GM21447 (cell line): ENCODE data around the gene OST4.
"Not testable (repeated sequence)": the region's sequence is repeated elsewhere in the genome, so short reads cannot be mapped to it uniquely, and the experiment has no call there.

ENCODE experiments used
- ATAC-seq: cut with Tn5 transposase; IDR thresholded peaks from one replicate; pipeline ENCODE4 v1.9.1; 2021; ENCODE audit not compliant: unreplicated experiment

Gene OST4

DNA sequence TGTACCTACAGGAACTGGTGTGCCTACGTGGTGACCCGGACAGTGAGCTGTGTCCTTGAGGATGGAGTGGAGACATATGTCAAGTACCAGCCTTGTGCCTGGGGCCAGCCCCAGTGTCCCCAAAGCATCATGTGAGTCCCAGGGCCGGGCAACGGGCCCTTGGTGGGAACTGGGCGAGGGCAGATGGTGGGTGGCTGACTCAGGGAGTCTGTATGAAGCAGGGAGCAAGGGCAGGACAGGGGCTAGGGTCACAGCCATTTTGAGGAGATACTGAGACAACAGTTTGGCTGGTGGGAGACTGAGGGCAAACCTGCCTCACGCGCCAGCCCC is 8.7 kb upstream of the OST4 start:
- no peak for ATAC-seq

DNA sequence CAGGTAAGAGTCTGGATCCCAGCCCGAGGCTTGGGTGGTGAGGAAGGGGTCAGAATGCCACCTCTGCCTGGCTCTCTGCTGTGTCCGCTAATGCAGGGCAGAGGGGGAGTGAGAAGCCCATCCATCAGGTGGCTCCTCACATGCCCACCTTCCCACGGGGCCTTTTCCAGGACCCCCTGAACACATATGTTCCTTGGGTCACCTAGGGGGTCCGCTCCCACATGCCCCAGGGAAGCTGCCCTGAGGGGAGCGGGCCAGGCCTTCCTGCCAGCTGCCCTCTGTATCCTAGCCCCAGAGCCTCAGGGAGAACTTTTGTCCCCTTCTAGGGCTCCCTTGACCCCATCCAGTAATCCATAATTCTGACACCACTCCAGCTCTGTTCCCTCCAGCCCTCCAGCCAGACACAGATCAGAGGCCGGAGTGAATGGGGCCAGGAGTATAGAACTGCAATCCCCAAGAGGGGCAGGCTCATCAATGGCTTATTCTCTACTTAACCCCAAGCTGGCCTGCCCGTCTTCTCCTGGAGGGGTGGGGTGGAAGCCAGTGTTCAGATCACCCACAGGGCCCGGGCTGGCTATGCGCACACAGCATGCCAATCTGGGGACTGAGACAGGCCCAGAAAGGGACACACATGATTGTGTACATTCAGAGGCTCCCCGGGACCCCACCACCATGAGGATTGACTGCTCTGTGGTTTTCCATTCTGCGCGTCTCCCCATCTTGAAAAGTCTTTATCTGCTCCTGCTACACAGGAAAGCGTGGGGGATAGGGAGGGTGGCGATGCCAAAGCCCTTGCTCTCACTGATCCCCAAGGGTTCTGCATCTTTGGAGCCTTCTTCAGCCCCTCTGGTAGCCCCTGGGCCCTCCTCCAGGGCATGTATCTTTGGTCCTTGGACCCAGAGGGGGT is 8.0 kb upstream of the OST4 start:
- no peak for ATAC-seq

DNA sequence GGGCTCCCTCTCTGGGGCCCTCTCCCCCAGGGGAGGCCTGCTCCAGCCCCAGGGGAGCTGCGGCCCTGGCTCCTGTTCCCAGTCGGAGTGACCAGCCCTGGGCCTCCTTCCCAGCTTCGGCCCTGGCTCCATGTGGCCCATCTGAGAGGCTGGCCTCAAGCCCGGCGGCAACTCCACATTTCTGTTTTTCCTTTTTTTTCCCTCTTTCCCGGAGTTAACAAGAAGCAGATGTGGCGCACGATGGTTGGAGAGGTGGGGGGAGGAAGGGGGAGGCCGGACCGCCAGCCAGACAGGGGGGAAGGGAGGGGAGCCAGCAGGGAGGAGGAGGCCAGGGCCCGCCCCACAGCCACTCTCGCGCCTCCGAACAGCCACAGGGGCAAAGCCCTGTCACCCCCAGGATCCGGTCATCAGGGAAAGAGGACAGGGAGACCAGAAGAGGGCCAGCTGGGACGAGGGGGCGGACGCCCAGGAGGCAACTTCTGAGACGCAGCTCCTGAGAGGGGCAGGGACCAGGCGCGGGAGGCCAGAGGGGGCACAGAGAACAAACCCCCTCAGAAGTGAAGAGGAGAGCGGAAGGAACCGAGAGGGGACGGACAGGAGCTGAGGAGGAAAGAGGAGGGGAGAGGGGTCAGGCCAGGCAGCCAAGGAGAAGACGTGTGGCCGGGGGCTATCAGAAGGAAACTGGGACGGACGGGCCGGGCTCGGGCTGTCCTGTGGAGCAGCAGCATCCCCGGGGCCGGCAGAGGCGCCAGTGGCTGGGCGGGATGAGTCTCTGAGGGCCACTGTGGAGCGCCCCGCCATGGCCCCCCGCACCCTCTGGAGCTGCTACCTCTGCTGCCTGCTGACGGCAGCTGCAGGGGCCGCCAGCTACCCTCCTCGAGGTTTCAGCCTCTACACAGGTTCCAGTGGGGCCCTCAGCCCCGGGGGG is 7.1 kb upstream of the OST4 start, which contains the start of gene EMILIN1:
Gene EMILIN1, plus strand, starts transcription at position 349 of the 928 bp plus-strand sequence. Its CDS starts 451 bp downstream, at position 800.
- no peak for ATAC-seq

- no peak for ATAC-seq
Measured at GRCh38 chr2:27077231-27077630, 5.8 kb upstream of the OST4 start.

DNA sequence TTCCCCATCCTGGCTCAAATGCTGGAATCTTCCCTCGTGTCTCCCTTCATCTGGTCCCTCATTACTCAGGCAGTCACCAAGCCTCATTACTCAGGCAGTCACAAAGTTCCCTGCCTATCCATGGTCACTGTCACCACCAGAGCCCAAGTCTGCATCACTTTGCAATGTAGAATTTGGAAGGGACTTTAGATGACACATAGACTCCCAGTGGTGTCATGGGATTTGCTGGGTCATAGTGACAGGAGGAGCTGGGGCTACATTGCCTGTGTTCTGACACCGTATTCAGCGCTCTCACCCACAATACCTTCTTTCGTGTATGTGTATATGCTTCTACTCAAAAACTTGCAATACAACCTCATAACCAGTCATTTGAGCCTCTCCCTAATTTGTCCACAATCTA is 4.9 kb upstream of the OST4 start:
- no peak for ATAC-seq

GRCh38 chr2:27075566-27075871 is 4.1 kb upstream of the OST4 start:
- not testable (repeated sequence) for ATAC-seq

DNA sequence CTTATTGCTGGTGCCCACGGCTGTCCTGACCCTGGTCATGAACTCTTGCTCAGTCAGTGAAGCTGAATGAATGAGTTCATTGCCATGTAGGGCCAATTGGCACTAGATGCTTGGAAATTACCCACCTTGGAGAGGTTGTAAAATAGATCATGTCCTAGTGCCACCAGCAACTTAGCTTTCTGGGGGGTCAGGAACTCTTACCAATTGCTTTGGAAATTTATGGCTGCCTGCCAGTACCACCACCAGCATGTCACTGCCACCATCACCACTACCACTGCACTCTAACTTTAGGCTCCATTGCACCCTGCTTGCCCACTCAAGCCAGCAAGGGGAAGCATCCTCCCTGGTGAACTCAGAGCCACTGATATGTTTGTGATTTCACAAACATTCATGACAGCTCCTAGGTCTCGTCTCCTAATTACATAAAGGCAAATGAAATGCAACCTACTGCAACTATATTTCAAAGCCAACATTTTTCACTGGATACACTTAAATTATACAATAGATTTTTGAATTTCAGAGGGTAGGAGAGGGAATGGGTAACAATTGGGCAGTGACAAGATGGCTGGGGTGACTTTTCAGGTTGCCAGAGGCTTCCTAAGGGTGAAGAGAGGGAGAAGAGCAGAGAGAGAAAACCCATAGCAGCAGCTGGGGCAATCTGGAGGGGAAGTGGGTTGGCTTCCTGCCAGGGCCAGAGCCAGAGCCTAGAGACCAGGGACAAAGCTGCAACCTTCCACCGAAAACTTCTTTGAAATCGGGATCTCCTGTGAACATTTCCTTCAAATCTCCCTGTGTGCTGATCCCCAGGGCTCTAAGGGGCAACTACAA is 3.5 kb upstream of the OST4 start:
- no peak for ATAC-seq

DNA sequence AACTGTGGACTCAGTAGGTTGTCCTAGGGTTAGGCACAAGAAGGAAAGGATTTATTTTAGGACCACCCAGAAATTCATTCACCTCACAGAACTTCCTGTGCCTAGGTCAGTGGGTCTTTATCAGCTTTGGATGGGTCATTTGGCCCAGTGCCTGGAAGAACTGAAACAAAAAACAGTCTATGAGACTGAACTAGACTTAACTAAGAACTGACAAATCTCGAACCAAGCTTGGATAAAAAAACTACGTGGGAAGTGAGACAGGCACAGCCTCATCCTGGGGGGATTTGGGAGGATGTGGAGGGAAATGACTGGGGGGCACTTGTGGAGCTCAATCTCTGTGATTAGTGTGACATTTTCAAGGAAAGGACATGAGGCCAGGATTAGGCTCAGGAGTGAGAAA is 2.3 kb upstream of the OST4 start:
- no peak for ATAC-seq

GRCh38 chr2:27072920-27073319 is 1.5 kb upstream of the OST4 start:
- no peak for ATAC-seq

DNA sequence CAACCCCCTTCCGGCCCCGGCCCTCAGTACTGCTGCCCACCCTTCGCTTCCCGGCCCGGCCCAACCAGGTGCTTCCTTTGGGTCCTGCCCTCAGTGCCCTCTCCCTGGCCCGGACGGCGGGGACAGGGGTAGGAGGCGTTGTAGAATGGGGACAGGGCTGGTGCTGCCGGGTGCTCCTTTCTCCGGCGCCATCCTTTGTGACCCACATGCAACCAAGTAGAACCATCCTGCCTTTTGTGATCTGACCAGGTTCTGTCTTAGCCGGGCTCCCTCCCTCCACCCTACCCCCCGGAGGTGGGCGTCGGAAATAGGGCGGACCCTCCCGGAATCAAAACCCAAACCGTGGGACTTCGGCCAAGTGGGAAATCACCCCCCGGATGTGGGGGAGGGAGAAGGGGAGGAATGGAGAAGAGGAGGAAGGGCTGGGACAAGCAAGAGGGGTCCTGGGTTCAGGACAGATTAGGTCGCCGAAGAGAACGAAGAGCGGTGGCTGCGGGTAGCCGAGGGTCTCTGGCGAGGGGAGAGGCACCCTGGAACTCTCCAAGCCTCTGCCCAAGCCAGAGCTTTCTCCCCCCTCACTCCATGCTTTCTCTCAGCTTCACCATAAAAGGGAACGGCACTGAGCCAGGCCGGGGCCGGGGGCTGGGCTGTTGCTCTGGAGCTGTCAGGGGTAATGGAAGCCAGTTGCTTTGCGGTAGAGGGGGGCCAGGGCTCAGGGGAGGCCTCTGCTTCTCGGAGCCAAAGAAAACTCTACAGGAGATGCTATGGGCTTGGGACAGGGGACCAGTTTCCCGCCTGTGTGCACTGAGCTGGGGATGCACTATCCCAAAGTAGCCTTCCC is 756 bp upstream of the OST4 start:
- ATAC-seq: peak; percentile 24

DNA sequence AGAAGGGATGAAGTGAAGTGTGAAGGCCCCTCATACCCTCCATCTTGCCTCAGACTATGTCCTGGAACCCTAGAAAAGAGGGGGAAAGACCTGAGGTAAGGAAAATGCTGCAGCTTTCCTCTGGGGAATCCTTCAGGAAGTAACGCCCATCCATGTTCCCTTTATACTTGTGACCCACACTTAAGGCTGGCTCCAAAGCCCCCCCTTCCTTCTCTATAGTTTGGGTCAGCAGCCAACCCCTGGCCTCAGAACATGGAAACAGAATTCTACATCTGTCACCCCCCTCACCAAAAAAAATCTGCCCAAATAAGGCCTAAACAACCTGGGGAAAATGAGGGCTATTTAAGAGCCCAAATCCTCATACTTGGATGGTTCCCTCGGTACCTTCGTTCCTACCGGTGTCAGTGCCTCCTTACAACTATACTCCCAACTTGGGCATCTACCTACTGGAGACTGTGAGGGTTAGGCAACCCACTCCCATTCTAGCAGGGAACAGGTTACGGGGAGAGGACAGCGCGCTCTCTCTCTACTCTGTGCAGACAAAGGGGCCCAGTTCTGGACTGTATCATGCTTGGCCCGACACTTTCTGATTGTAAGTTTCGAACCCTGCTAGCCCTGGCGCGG is 689 bp downstream of the OST4 start:
- no peak for ATAC-seq

DNA sequence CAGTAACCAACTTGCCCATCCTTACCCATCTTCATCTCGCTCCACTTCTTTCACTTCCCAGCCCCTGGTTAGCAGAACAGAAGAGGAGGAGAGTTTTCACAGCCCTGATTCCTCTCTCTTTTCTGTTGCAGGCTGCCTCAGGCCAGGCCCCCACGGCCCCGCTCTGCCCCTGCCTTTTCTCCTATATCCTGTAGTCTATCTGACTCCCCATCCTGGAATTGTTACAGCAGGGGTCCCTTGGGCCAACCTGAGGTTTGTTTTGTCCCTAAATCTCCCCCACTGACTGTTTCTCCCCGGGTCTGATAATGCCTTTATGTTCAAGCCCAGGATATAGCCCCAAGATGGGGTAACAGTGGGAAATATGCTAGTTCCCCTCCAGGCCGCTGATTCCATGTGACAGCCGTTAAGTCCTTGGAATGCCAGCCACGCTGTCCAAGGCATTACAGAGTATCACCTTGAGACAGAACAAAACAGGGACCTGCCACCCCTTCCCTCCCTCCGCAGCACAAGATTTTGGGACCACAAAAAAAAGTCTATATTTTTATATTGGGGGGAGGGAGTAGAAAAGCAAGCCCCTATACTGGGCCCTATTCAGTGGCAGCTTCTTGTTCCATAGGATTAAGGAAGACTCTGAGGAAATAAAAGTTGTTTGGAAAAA is 1.4 kb downstream of the OST4 start:
- no peak for ATAC-seq

- ATAC-seq: no peak
Measured at GRCh38 chr2:27069436-27069835, 2.0 kb downstream of the OST4 start.

GRCh38 chr2:27067385-27067784 is 4.1 kb downstream of the OST4 start:
- no peak for ATAC-seq

- no peak for ATAC-seq
Measured at GRCh38 chr2:27065128-27065527, 6.3 kb downstream of the OST4 start.

DNA sequence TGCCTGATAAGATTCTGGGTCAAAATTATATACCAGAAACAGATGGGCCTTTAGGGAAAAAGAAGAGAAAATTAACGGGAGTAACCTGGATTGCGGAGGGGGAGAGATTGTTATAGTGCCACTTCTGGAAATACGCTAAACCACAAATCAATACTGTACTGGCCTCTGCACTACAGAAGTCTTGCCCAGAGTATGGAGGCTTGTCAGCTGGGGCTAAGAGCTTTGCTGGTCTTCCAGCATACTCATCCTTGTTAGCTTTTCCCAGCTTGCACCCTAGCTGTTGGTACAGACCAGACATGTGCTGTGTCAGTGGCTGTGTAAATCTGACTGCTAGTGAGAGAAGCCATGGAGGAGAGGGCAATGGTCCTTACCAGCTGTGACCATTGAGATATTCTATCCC is 11.1 kb downstream of the OST4 start:
- ATAC-seq: no peak

GRCh38 chr2:27059141-27059820 is 12.2 kb downstream of the OST4 start:
- ATAC-seq: no peak

- no peak for ATAC-seq
Measured at GRCh38 chr2:27058210-27058609, 13.2 kb downstream of the OST4 start.

GRCh38 chr2:27057184-27057583 is 14.3 kb downstream of the OST4 start:
- no peak for ATAC-seq
